Panc1 (cell line): ENCODE measurements around the gene PBRM1.

Experiments used
- CTCF ChIP-seq: fragments of 450-650 bp; IDR thresholded peaks from 2 replicates; pipeline ENCODE4 v1.5.1; 2017; ENCODE audit warnings: mild to moderate bottlenecking
- POLR2AphosphoS5 ChIP-seq: IDR thresholded peaks from 2 replicates; pipeline ENCODE4 v1.6.1; 2012; ENCODE audit warnings: mild to moderate bottlenecking, low read depth, low read length, moderate library complexity
- SIN3A ChIP-seq: IDR thresholded peaks from 2 replicates; pipeline ENCODE4 v1.6.1; 2012; ENCODE audit warnings: low read depth, mild to moderate bottlenecking, low read length, moderate library complexity, borderline replicate concordance; ENCODE audit not compliant: insufficient read depth
- TCF7L2 ChIP-seq: IDR thresholded peaks from 2 replicates; pipeline ENCODE4 v1.6.1; 2011; ENCODE audit warnings: mild to moderate bottlenecking, low read depth, low read length, inconsistent platforms

GRCh38 chr3:52568069-52568468, 117.6 kb downstream of the PBRM1 start:
- no peak for TF ChIP-seq CTCF
- no peak for TF ChIP-seq POLR2AphosphoS5
- no peak for TF ChIP-seq TCF7L2
- no peak for TF ChIP-seq SIN3A
